GM19023 (cell line): Measurements from ENCODE around the gene MBD6.

Experiments used
- ATAC-seq: cut with Tn5 transposase; IDR thresholded peaks from one replicate; pipeline ENCODE4 v1.9.1; 2021; ENCODE audit warnings: mild to moderate bottlenecking, moderate library complexity; ENCODE audit not compliant: unreplicated experiment

The MBD6 gene

GRCh38 chr12:57525615-57526383 is 3.2 kb downstream of the MBD6 start:
- ATAC-seq, result no peak

- ATAC-seq, result no peak
These were observed 4.0 kb downstream of the MBD6 start for GRCh38 chr12:57526477-57527126.

- no peak for ATAC-seq
These were observed 4.6 kb downstream of the MBD6 start for GRCh38 chr12:57527184-57527583.

GRCh38 chr12:57528176-57528575 is 5.6 kb downstream of the MBD6 start:
- ATAC-seq, result no peak

- no peak for ATAC-seq
These were observed 6.4 kb downstream of the MBD6 start for GRCh38 chr12:57528831-57529555.

- no peak for ATAC-seq
These were observed 7.2 kb downstream of the MBD6 start for GRCh38 chr12:57529831-57530230.

- no peak for ATAC-seq
These were observed 7.9 kb downstream of the MBD6 start for GRCh38 chr12:57530396-57531142.

- ATAC-seq, result no peak
These were observed 9.2 kb downstream of the MBD6 start for GRCh38 chr12:57531836-57532235.

- ATAC-seq, result no peak
These were observed 10.5 kb downstream of the MBD6 start for GRCh38 chr12:57533108-57533507.

GRCh38 chr12:57534250-57534649 is 11.6 kb downstream of the MBD6 start:
- no peak for ATAC-seq

GRCh38 chr12:57534991-57535543 is 12.4 kb downstream of the MBD6 start:
- no peak for ATAC-seq

- no peak for ATAC-seq
These were observed 13.4 kb downstream of the MBD6 start for GRCh38 chr12:57535764-57536596.

- ATAC-seq, result no peak
These were observed 13.9 kb downstream of the MBD6 start for GRCh38 chr12:57536597-57536942.

- no peak for ATAC-seq
These were observed 16.6 kb downstream of the MBD6 start for GRCh38 chr12:57539134-57539768.

- no peak for ATAC-seq
These were observed 18.4 kb downstream of the MBD6 start for GRCh38 chr12:57541001-57541400.

- ATAC-seq, result no peak
These were observed 19.1 kb downstream of the MBD6 start for GRCh38 chr12:57541717-57542116.

GRCh38 chr12:57543581-57543980 is 21.0 kb downstream of the MBD6 start:
- no peak for ATAC-seq

- no peak for ATAC-seq
These were observed 23.3 kb downstream of the MBD6 start for GRCh38 chr12:57545809-57546437.
